Stimulated activated CD4-positive, alpha-beta T cell treated with anti-CD3 and anti-CD28 coated beads, Interleukin-4, amount 100 ng/mL, for 1 hour (primary cell): ENCODE measurements around the gene USP49.

ENCODE experiments used
- DNase-seq: peaks from one replicate; pipeline ENCODE4 v3.0.0-alpha.2; 2020

USP49 gene

DNA sequence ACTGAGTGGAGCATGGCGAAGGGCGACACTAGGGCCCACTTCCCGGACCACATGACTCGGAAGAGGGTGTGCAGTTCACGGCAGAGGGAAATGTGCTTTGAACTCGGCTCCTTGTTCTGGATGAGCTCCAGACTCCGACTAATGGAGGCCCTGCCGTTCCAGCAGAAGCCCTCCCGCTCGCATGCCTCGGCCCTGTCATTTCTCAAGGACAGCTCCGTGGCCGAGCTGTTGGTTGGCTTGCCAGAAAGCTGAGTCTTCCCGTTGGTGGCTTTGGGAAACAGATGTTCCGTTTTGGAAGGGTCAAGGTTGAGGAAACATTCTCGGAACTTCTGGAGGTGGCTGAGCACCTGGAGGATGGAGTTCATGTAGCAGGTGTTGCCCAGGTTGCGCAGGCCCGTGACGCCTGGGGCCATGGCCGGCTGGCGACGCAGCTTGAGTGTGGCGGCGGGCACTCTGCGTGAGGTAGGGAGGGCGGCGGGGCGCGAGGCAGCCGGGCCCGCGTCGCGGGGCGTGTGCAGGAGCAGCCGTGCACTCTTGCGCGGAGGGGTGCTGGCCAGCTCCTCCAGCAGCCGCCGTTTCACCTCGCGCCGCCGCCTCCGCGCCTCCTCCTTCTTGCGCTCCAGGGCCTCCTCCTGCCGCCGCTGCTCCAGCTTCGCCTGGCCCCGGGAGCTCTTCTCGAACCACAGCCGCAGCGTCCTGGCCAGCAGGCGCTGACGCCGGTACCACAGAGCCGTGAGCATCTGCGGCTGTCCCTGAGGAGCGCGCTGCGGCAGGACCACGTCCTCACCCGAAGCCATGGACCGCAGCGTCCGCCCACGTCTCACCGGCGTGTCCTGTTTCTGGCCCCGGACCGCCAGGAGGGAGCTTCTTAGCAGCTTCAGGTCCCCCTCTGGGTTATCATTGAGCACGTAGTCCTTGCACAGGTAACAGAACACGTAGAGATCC, 89.1 kb downstream of the USP49 start:
- no peak for DNase-seq

DNA sequence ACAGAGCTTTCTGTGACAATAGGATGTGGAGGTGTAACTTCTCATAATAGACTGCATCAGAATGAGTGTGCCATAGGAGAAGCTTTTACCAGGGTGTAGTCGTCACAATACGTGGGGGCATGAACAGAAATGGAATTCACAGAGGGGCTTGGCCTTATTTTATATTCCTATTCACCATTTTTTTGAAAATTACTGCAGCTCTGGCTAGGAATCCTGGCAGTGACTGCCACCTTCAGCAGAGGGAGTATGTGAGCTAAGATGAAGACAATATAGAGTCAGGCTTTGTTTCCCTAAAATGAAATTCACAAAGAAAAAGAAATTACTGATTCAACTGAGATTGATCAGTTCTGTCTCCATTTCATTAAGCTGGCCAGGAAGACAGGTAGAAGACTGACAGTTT, 93.8 kb downstream of the USP49 start:
- DNase-seq = no peak

DNA sequence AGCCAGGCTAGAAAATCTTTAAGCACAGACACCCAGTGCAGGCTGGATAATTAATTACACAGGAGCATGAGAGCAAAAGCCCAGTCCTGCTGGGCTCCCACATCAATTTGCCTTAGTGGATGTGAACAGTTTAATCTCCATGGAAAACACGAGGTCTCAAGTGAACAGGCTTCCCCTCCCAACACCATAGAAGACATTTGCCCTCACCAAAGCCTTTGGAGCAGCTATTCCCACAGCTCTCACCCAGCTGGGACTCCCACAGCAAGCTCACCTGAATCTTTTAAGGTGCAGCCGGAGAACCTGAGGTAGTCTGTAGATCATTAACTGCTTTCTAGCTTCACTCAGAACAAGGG, 95.6 kb downstream of the USP49 start:
- DNase-seq = no peak

DNA sequence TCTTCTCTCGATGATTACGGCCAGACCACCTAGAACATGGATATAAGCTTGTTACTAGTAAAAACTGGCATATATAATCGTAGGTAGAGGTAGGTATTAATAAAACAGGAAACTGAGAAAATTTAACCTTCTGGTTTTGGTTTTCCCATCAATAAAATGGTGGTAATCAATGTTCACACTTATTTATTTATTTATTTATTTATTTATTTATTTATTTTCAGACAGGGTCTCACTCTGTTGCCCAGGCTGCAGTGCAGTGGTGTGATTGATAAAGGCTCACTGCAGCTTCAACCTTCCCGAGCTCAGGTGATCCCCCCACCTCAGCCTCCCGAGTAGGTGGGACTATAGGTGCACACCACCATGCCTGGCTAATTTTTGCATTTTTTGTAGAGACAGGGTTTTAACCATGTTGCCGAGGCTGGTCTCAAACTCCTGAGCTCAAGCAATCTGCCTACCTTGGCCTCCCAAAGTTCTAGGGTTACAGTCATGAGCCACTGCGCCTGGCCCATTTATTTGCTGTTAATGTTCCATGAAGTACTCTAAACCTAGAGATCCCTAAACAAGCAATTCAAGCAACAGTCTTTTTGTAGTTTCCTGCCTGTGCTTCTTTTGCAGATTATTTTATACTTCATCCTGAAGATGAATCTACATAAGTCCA, 96.1 kb downstream of the USP49 start:
- no peak for DNase-seq

DNA sequence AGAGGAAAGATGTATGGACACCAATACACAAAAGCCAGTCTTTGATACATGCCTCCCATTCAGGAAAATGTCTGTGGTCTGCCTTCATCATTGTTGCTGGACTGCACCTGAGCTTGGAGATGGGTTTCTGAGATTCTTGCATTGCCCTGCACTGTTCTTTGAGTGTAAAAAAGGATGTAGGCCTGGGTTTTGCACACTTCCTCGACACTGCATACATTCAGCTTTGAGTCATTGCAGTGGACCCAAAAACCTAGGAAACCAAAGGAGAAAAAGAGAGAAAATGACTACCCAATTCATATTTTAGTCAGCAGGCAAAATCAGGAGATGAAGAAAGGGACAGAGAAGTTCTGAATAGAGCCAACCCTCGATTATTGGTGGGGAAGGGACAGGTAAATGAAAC, 98.7 kb downstream of the USP49 start:
- DNase-seq = no peak

DNA sequence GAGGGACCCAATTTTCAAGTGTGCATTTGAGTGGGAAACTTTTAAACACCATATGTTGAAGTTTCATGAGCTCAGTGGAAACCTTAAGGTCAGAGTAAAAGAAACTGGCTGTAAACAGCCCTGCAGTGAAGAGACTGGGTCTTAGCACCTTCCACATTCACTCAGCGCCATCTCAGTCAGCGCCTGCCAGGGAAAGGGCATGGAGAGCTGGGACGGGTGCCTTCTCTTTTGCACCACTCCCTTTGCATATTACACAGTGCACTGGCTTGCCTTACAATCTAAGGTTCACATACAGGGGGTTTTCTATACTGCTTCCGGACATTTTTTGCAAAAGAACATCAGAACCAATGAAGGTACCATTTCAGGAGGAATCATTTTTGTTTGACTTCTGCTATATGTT, 103.2 kb downstream of the USP49 start:
- DNase-seq = no peak

DNA sequence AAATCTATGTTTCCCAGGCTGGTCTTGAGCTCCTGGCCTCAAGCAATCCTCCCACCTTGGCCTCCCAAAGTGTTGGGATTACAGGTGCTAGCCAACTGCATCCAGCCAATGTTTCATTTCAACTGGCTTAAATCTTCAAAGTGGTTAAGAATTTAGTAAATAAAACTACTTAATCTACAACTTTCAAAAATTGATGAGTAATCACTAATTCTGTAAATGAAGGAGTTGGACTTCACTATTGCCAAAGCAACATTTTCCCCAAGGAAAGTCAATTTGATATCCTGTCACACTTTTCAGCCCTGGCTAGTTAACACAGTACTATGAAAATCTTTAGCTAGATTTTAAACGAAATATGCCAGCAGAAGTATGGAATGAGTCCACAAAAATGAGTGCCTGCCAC, 103.9 kb downstream of the USP49 start:
- DNase-seq = no peak

DNA sequence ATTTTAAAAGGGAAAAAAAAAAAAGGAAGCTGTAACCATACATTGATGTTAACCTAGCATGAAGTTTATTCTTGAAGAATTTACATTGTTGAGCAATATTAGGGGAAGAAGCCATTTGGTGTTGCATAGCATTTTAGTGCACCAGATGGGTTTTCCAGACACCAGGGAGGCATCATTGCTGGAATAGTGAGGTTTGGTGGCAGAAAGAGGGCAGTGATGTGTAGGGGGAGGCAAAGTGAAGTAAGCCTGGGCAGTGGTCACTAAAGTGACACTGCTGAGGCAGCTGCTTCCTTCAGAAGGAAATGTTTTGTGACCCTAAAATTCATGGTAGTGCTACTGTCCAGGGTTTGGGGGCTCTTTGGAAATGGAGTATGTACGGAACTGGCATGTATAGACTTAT, 105.1 kb downstream of the USP49 start:
- DNase-seq = no peak

DNA sequence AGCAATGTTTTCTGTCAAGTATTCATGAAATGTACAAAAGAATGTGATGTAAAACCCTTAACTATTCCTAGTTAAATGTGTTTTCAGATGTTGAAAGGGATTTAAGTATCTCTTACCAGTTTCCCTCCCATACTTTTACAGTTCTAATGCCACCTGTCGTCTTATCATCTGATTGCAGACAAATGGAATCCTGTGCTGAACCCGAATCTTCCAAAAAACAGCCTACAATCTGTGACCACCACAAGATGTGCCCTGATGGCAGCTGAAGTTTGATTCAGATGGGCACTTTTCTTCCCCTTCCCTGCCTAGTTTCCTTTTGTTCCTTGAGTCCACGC, 105.8 kb downstream of the USP49 start:
- no peak for DNase-seq

DNA sequence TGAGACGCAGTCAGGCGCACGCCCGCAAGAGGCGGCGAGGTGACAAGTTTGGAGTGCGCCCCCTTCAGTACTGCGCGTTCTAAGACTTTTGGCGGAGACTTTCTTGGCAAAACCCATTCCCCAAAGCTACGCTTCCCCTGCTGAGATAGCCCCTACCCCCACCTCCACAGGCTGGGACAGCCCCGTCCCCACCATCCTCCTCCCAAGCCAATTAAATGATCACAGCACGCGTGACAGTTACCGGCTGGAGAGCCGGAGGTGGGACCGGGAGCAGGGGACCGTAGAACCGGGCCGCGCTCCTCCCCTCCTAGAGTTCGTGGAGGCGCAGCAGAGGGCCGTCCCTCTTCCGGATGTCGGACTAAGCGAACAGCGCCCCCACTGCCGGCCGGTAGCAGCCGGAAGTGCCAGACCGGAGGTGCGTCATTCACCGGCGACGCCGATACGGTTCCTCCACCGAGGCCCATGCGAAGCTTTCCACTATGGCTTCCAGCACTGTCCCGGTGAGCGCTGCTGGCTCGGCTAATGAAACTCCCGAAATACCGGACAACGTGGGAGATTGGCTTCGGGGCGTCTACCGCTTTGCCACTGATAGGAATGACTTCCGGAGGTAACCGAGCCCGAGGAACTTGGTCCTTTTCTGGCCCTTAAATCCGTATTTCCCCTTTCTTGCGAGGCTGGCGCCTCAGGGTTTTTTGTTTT, 107.8 kb downstream of the USP49 start, which contains the start of gene TOMM6:
Gene TOMM6, plus strand, starts transcription at position 476 of the 699 bp plus-strand sequence. Its CDS starts 4 bp downstream, at position 480.
- peak; percentile 96 for DNase-seq

DNA sequence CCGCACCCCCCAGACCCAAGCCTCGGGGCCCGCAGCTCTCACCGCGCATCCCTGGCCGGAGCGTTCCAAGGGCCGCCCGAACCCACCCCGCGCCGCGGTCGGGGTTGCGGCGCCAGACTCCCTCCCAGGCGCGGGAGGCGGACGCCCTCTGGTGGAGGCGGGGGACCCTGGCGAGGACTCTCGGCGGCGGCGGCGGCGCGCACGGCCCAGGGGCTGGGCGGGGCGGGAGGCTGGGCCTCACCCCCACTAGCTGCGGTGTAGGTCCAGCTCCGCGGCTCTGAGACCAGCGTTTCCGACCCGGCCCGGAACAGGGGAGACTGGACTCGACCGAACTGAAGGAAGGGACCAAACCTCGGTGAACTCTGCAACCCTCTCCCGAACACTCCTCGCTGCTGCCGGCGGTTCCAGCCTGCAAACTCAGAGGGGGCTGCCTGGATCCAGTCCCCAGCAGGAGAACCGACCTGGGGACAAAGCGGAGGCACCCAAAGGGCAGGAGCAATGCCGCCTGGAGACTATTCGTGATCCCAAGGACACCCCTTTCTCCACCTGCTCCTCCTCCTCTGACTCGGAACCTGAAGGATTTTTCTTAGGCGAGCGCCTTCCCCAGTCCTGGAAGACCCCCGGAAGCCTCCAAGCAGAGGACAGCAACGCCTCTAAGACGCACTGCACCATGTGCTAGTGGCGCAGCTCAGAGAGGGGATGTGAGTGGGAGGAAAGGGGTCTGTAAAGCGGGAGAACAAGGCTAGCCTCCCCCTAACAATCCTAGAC, 108.5 kb downstream of the USP49 start:
- DNase-seq = peak; percentile 91

DNA sequence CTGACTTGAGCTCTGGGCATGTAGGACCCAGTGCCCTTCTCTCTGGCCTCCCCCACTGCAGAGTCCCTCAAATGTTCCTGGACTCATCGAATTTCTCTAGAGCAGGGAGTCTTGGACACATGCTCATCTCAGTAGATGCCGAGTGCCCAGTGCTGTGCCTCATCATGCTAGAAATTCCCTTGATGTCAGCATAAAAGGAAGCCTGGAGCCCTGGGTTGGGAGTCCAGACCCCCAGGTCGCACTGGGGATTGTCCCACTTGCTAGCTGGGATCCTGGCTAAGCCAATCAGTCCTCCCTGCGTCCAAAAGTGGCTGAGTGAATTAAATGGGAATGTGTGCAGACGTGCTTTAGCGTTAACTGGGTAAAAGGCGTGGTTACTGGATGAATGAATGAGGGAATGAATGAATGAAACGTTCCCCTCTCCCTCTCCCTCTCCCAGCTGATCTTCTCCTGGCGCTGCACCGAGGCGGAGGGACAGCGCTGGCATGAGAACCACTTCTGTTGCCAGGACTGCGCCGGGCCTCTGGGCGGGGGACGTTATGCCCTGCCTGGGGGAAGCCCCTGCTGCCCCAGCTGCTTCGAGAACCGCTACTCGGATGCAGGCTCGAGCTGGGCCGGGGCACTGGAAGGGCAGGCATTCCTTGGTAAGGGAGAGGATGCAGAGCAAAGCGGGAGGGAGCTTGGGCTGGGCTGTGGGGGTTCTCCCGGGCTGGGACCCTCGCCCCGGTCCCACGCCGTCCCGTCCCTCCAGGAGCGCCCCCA, 109.3 kb downstream of the USP49 start:
- peak; percentile 13 for DNase-seq

DNA sequence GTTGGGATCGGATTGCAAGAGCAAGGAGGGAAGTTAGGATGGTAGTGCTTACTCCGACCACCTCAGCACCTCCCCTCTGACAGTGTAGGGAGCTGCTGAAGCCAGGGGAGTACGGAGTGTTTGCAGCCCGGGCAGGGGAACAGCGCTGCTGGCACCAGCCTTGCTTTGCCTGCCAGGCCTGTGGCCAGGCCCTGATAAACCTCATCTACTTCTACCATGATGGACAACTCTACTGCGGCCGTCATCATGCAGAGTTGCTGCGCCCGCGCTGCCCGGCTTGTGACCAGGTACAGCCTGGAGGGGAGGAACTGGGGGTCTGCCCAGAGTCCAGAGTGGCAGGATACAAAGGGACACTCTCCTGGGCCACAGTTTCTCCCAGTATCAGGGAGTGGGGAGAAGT, 109.9 kb downstream of the USP49 start:
- no peak for DNase-seq

DNA sequence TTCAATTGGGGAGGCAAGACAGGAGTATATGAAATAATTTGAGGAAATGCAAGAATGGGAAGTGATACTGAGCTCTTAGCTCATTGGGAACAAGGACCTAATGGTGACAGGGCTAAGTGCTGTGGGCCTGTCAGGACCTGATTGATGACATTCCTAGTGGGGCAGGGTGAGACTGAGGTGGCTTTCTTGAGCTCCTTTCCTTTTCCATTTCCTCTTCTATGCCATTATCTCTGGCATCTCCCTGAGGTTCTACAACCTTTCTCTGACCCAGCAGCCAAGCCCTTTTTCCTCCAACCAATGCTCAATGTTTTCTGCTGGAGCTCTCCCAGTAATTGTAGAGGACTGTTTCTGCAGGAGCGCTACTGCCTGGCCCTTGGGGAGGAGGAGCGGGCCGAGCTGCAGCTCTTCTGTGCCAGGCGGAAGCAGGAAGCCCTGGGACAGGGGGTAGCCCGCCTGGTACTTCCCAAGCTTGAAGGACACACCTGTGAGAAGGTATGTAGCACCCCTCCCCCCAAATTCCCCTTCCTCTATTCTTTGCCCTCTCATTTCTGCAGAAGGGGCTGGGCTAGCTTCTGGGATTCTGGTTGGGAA, 110.5 kb downstream of the USP49 start:
- DNase-seq = no peak

DNA sequence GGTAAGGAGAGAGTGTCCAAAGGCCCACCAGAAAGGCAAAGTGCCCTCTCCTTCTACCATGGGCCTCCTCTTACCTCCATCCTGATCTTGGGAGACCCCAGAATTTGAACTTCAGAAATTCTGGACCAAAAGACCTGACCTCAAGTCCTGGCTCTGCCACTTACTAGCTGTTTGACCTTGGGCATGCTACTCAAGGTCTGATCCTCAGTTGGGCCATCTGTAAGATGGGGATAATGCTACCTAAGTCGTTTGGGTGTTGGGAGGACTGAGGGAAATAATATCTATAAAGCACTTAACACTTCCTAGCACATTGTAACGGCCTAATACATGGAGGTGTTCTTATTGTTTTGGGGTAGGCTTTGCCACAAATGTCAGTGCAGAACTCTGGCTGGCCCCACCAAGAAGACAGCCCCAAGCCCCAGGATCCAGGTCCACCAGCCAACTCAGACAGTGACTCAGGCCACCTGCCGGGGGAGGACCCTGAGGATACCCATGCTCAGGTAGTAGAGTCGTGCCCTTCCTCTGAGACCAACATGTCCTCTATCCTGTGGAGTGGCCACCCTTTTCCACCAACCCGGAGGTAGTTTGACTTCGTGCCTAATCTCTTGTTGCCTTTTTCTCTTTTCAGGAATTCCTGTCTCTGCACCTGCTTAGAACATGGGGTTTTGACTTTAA, 111.9 kb downstream of the USP49 start:
- no peak for DNase-seq

DNA sequence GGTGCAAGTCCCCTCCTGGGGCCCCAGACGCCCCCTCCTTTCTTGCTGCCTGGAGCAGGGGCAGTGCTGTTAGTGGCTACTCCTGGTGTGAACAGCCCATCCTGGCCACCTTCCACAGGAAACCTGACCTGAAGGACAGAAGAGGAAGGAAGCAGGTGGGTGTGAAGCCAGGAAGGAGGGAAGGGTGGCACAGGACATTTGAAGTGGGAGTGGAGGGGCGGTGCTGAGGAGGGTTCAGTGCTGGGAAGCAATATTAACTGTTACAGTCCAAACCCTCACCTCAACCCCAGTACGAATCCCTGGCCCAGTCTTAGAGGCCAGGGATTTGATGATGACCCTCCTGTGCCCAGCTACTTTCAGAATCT, 113.8 kb downstream of the USP49 start:
- no peak for DNase-seq

DNA sequence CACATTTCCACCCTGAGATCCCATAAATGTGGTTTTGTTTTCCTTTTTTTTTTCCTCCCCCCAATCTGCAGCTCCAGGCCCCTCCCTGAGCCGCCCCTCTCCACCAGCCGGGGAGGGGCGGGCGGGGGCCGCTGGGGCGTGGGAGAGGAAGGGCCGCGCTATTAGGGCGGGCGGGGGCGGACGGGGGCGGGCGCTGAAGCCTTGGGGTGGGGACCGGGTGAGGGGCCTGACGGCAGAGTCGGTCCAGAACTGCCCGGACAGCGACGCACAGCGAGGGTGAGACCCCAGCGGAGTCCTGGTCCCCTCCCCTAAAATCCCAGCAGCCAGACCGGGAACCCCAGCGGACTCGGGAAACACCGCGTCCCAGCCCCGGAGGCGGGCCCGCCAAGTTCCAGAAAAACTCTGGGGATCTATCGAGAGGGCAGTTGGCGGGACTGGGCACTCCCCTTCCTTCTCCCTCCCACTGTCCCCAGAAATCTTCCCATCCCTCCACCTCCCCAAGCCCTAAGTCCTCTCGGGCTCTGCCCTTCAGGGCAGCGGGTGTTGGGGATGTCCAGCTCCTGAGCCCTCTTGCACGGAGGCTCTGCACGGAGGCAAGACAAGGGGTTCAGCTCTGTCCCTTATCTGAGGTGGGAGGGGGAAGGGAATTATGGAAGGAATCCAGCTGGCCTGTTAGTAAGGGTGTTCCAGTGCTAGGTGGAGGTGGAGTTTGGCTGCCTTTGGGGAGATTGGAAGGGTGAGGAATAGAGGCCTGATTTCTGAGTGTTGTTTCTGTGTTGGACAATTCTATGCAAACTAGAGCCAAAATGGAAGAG, 114.4 kb downstream of the USP49 start, which contains the start of gene PRICKLE4:
Gene PRICKLE4, plus strand, starts transcription at position 232 of the 815 bp plus-strand sequence. CDS start 2,692 bp downstream, outside the sequence.
- DNase-seq = no peak

DNA sequence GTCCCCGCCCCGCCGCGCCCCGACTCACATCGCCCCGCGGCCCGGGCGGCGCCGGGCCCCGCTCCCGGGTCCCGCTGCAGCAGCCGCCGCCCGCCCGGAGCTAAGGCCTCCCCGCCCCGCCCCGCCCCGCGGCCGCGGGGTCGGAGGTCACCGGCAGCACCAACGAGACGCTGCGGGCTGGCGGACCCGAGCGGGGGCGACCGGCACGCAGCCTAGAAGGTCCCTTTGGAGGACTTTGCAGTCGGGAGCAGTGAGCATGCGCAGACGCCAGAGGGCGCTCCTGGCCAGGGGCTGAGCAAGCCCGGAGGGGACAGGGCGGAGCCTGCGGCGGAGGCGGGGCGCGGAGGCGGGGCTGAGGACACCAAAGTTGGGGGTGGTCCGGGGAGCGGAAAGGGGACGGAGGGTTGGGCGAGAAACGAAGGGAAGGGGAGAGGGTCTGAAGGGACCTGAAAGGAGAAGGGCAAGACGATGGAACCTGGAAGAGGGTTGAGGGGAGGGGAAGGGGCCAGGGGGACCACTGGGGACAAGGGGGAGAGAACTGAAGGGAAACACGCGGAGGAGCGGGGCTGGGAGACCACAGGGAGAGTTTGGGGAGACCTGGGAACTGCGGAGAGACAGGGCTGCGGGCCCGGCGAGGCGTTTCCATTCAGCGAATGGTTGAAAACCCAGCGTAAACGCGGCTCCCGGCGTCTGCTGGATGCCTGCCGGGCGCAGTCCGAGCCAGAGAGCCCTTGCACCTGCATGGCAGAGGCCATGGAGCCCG, 115.2 kb downstream of the USP49 start, which contains the start of gene FRS3:
Gene FRS3, minus strand, starts transcription at position 113 of the 763 bp plus-strand sequence. CDS start 2,913 bp downstream, outside the sequence.
- DNase-seq = peak; percentile 100

DNA sequence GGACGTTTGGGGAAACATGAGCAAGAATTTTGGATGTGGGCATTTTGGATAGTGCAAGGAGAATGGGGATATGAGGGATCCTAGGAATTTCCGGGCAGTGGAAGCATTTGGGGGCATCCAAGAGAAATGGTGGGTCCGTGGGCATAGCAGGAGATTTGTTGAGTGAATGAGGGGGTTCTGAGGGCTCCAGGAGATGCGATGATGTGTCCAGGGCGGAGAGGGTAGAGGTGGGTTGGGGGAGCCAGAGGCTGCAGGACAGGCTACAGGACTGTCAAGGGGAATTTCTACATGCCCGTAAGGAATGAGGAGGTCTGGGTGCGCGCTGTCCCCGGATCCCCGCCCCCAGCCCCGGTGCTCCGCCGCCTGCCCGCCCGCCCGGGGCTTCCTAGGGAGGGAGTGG, 115.8 kb downstream of the USP49 start:
- DNase-seq = no peak
